Effector memory CD8-positive, alpha-beta T cell (primary cell): ENCODE results near the gene VTCN1.
A peak's percentile ranks its signal among the peaks of the same experiment; 100 is the strongest.
"Not testable (repeated sequence)": the region's sequence is repeated elsewhere in the genome, so short reads cannot be mapped to it uniquely, and the experiment has no call there.

Experiments used
- ATAC-seq: fragments of 150-1000 bp; cut with Tn5 transposase; replicated peaks from 2 replicates; pipeline ENCODE4 v1.10.0; 2021; ENCODE audit warnings: mild to moderate bottlenecking, moderate library complexity
- DNase-seq, 3 experiments: peaks; one replicate each; pipeline ENCODE4 v3.0.0; 2021
- H3K27ac Mint-ChIP-seq, 2 donors: one replicate each; pipeline ENCODE4 v1.8.0; 2022; ENCODE audit warnings: mild to moderate bottlenecking in 2 of 2, mixed read lengths in 2 of 2, moderate library complexity in 2 of 2
- H3K27me3 Mint-ChIP-seq, 2 donors: one replicate each; pipeline ENCODE4 v1.8.0; 2022; ENCODE audit warnings: mixed read lengths in 2 of 2
- H3K36me3 Mint-ChIP-seq: one replicate; pipeline ENCODE4 v1.8.0; 2022; ENCODE audit warnings: mild to moderate bottlenecking, moderate library complexity, mixed read lengths; ENCODE audit not compliant: insufficient read depth
- H3K4me1 Mint-ChIP-seq, 2 donors: one replicate each; pipeline ENCODE4 v1.8.0; 2022; ENCODE audit warnings: low read depth in 2 of 2, mixed read lengths in 2 of 2
- H3K4me3 Mint-ChIP-seq, 2 donors: one replicate each; pipeline ENCODE4 v1.8.0; 2022; ENCODE audit warnings: mild to moderate bottlenecking in 2 of 2, mixed read lengths in 2 of 2, moderate library complexity in 2 of 2
- H3K9me3 Mint-ChIP-seq, 2 donors: one replicate each; pipeline ENCODE4 v1.8.0; 2022; ENCODE audit warnings: mixed read lengths in 2 of 2

VTCN1 gene

GRCh38 chr1:117107364-117107763, 103.4 kb downstream of the VTCN1 start:
- no peak for DNase-seq
- H3K4me1 Mint-ChIP-seq, result peaks cover 0 to 3% of the 10 kb centered on the region in 2 donors
- H3K27ac Mint-ChIP-seq, result peak overlapping the region in 1 of 2 donors; percentile 66
- H3K27me3 Mint-ChIP-seq, result no peaks in the 10 kb centered on the region
- no peak for ATAC-seq
- H3K9me3 Mint-ChIP-seq, result no peaks in the 10 kb centered on the region
- H3K36me3 Mint-ChIP-seq, result no peaks in the 10 kb centered on the region
- no peak overlapping the region for H3K4me3 Mint-ChIP-seq

- Mint-ChIP-seq H3K27me3 (no peaks in the 10 kb centered on the region), H3K4me1 (peaks cover 0 to 5% of the 10 kb centered on the region in 2 donors), H3K4me3 (no peak overlapping the region), H3K9me3 (no peaks in the 10 kb centered on the region), H3K36me3 (no peaks in the 10 kb centered on the region), H3K27ac (no peak overlapping the region)
- DNase-seq (no peak), ATAC-seq (peak; percentile 54)
These were observed 104.2 kb downstream of the VTCN1 start for GRCh38 chr1:117106478-117106877.

- Mint-ChIP-seq H3K4me3 (no peak overlapping the region), H3K9me3 (no peaks in the 10 kb centered on the region), H3K36me3 (no peaks in the 10 kb centered on the region), H3K27me3 (no peaks in the 10 kb centered on the region), H3K27ac (no peak overlapping the region), H3K4me1 (peaks cover 0 to 5% of the 10 kb centered on the region in 2 donors)
- DNase-seq (no peak), ATAC-seq (no peak)
These were observed 105.0 kb downstream of the VTCN1 start for GRCh38 chr1:117105722-117106121.

- H3K27ac Mint-ChIP-seq, result no peak overlapping the region
- no peak overlapping the region for H3K4me3 Mint-ChIP-seq
- no peaks in the 10 kb centered on the region for H3K27me3 Mint-ChIP-seq
- H3K36me3 Mint-ChIP-seq, result no peaks in the 10 kb centered on the region
- peaks cover 0 to 5% of the 10 kb centered on the region in 2 donors for H3K4me1 Mint-ChIP-seq
- no peaks in the 10 kb centered on the region for H3K9me3 Mint-ChIP-seq
- DNase-seq, result no peak
- no peak for ATAC-seq
These were observed 105.7 kb downstream of the VTCN1 start for GRCh38 chr1:117104986-117105385.

- H3K4me1 Mint-ChIP-seq, H3K36me3 Mint-ChIP-seq, H3K27me3 Mint-ChIP-seq, DNase-seq, H3K9me3 Mint-ChIP-seq, ATAC-seq, H3K4me3 Mint-ChIP-seq: not testable (repeated sequence)
- peak overlapping the region in 1 of 2 donors; percentile 66 for H3K27ac Mint-ChIP-seq
These were observed 108.9 kb downstream of the VTCN1 start for GRCh38 chr1:117101858-117102257.

GRCh38 chr1:117101334-117101733, 109.4 kb downstream of the VTCN1 start:
- H3K27ac Mint-ChIP-seq, result no peak overlapping the region

GRCh38 chr1:117098287-117098890, 112.3 kb downstream of the VTCN1 start:
- Mint-ChIP-seq H3K4me1 (peaks cover 0 to 5% of the 10 kb centered on the region in 2 donors), H3K27ac (no peak overlapping the region), H3K36me3 (peaks cover 11% of the 10 kb centered on the region), H3K27me3 (no peaks in the 10 kb centered on the region), H3K9me3 (no peaks in the 10 kb centered on the region), H3K4me3 (no peak overlapping the region)
- DNase-seq (no peak), ATAC-seq (no peak)

More at GRCh38 chr1:117101334-117101733, 109.4 kb downstream of the VTCN1 start:
- H3K36me3 Mint-ChIP-seq, result peaks cover 4% of the 10 kb centered on the region
- no peak for ATAC-seq
- no peaks in the 10 kb centered on the region for H3K27me3 Mint-ChIP-seq
- no peak for DNase-seq
- no peak overlapping the region for H3K4me3 Mint-ChIP-seq
- H3K4me1 Mint-ChIP-seq, result peaks cover 0 to 3% of the 10 kb centered on the region in 2 donors
- H3K9me3 Mint-ChIP-seq, result no peaks in the 10 kb centered on the region

GRCh38 chr1:117097443-117097842, 113.3 kb downstream of the VTCN1 start:
- no peak overlapping the region for H3K4me3 Mint-ChIP-seq
- H3K36me3 Mint-ChIP-seq, result peaks cover 11% of the 10 kb centered on the region
- H3K4me1 Mint-ChIP-seq, result peaks cover 0 to 5% of the 10 kb centered on the region in 2 donors
- H3K9me3 Mint-ChIP-seq, result no peaks in the 10 kb centered on the region
- no peak for DNase-seq
- no peak for ATAC-seq
- no peak overlapping the region for H3K27ac Mint-ChIP-seq
- no peaks in the 10 kb centered on the region for H3K27me3 Mint-ChIP-seq

- no peak for DNase-seq
- peaks cover 0 to 2% of the 10 kb centered on the region in 2 donors for H3K4me1 Mint-ChIP-seq
These were observed 113.7 kb downstream of the VTCN1 start for GRCh38 chr1:117096951-117097408.

GRCh38 chr1:117094841-117095604, 115.7 kb downstream of the VTCN1 start:
- no peak for DNase-seq
- Mint-ChIP-seq H3K27ac (peak overlapping the region in 1 of 2 donors; percentile 4), H3K4me3 (no peak overlapping the region), H3K36me3 (peaks cover 19% of the 10 kb centered on the region), H3K9me3 (no peaks in the 10 kb centered on the region), H3K4me1 (peaks cover 0 to 2% of the 10 kb centered on the region in 2 donors), H3K27me3 (no peaks in the 10 kb centered on the region)
- no peak for ATAC-seq

More at GRCh38 chr1:117096951-117097408, 113.7 kb downstream of the VTCN1 start:
- Mint-ChIP-seq H3K27ac (no peak overlapping the region), H3K4me3 (no peak overlapping the region), H3K36me3 (peaks cover 11% of the 10 kb centered on the region), H3K9me3 (no peaks in the 10 kb centered on the region), H3K27me3 (no peaks in the 10 kb centered on the region)
- no peak for ATAC-seq

GRCh38 chr1:117093870-117094621, 116.7 kb downstream of the VTCN1 start:
- Mint-ChIP-seq H3K27ac (peak overlapping the region in 1 of 2 donors; percentile 52), H3K4me1 (peaks cover 0 to 2% of the 10 kb centered on the region in 2 donors), H3K36me3 (peaks cover 18% of the 10 kb centered on the region), H3K27me3 (no peaks in the 10 kb centered on the region), H3K4me3 (no peak overlapping the region), H3K9me3 (no peaks in the 10 kb centered on the region)
- DNase-seq (peak; percentile 6 to 9 (median 9)), ATAC-seq (peak; percentile 80)
